Measurements from ENCODE around the gene P2RY6.
A peak's percentile ranks its signal among the peaks of the same experiment; 100 is the strongest.

Gene P2RY6

GRCh38 chr11:73281796-73282660 is 9.9 kb downstream of the P2RY6 start:
- DNase-seq = no peak

GRCh38 chr11:73283276-73284000 is 11.3 kb downstream of the P2RY6 start:
- DNase-seq = peak in 1 of 2 donors; percentile 15

- no peak for DNase-seq
Measured at GRCh38 chr11:73284106-73284505, 12.0 kb downstream of the P2RY6 start.

- no peak for DNase-seq
Measured at GRCh38 chr11:73285721-73286120, 13.6 kb downstream of the P2RY6 start.

- no peak for DNase-seq
Measured at GRCh38 chr11:73286240-73286810, 14.2 kb downstream of the P2RY6 start.

GRCh38 chr11:73287400-73288101 is 15.4 kb downstream of the P2RY6 start:
- no peak for DNase-seq

- DNase-seq = no peak
Measured at GRCh38 chr11:73288192-73288872, 16.2 kb downstream of the P2RY6 start.

GRCh38 chr11:73288873-73289707 is 17.0 kb downstream of the P2RY6 start:
- peak; percentile 60 to 80 for DNase-seq

GRCh38 chr11:73290536-73290935 is 18.4 kb downstream of the P2RY6 start:
- no peak for DNase-seq

GRCh38 chr11:73291196-73291595 is 19.1 kb downstream of the P2RY6 start:
- no peak for DNase-seq

- no peak for DNase-seq
Measured at GRCh38 chr11:73291781-73292524, 19.8 kb downstream of the P2RY6 start.

- no peak for DNase-seq
Measured at GRCh38 chr11:73292525-73292894, 20.4 kb downstream of the P2RY6 start.

- DNase-seq = no peak
Measured at GRCh38 chr11:73293356-73293936, 21.3 kb downstream of the P2RY6 start.

GRCh38 chr11:73294604-73295003 is 22.5 kb downstream of the P2RY6 start:
- no peak for DNase-seq

GRCh38 chr11:73295241-73295995 is 23.3 kb downstream of the P2RY6 start:
- DNase-seq = peak; percentile 73 to 74

- DNase-seq = no peak
Measured at GRCh38 chr11:73295996-73296318, 23.8 kb downstream of the P2RY6 start.

- no peak for DNase-seq
Measured at GRCh38 chr11:73296501-73297230, 24.5 kb downstream of the P2RY6 start.

- DNase-seq = no peak
Measured at GRCh38 chr11:73297231-73297590, 25.1 kb downstream of the P2RY6 start.

GRCh38 chr11:73297702-73298101 is 25.6 kb downstream of the P2RY6 start:
- no peak for DNase-seq

Measured in CD4-positive, alpha-beta T cell treated with Interleukin-4 for 1 hour (primary cell).